Esophagus (tissue), 2 donors: ENCODE measurements around the gene KREMEN1. TPM values are rescaled to one million over a fixed set of nuclear protein-coding genes. Genes with fewer than 3 reads are reported as not detected.

Experiments used
- H3K27ac ChIP-seq, 2 donors: one replicate each; pipeline ENCODE4 v1.5.1; 2013; ENCODE audit warnings: low read depth in 2 of 2, mild to moderate bottlenecking in 2 of 2, inconsistent platforms in 1 of 2, low read length in 1 of 2, moderate library complexity in 1 of 2
- H3K27me3 ChIP-seq, 2 donors: one replicate each; pipeline ENCODE4 v1.6.1; 2013; ENCODE audit warnings: low read length in 2 of 2, control low read depth in 1 of 2, mild to moderate bottlenecking in 1 of 2; ENCODE audit not compliant: insufficient read depth in 2 of 2, control insufficient read depth in 1 of 2
- H3K36me3 ChIP-seq, 2 donors: one replicate each; pipeline ENCODE4 v1.6.1; 2013; ENCODE audit warnings: low read length in 1 of 2; ENCODE audit not compliant: control insufficient read depth in 2 of 2, insufficient read depth in 2 of 2
- H3K4me1 ChIP-seq, 2 donors: one replicate each; pipeline ENCODE4 v1.6.1; 2013; ENCODE audit warnings: low read length in 1 of 2; ENCODE audit not compliant: control insufficient read depth in 2 of 2, insufficient read depth in 2 of 2
- H3K4me3 ChIP-seq, 2 donors: one replicate each; pipeline ENCODE4 v1.5.1; 2013; ENCODE audit warnings: low read length in 2 of 2, mild to moderate bottlenecking in 2 of 2, low read depth in 1 of 2, moderate library complexity in 1 of 2
- H3K9me3 ChIP-seq, 2 donors: one replicate each; pipeline ENCODE4 v1.6.1; 2013; ENCODE audit warnings: mild to moderate bottlenecking in 2 of 2, low read depth in 1 of 2, low read length in 1 of 2, moderate library complexity in 1 of 2; ENCODE audit not compliant: control insufficient read depth in 2 of 2, insufficient read depth in 1 of 2
- WGBS, 2 donors: extraction: QIAGEN DNeasy Blood & Tissue Kit; methylation state at CpG; one replicate each; pipeline ENCODE4 v1.1.7; 2013; 5-methylcytosine and 5-hydroxymethylcytosine counted together
- polyA plus RNA-seq, 2 donors: library from polyadenylated mRNA; stranded (reverse); fragments of 200-250 nt; gene quantifications; one replicate each; pipeline ENCODE4 v1.2.3, GENCODE V29; 2013
- donor health status: healthy with polysubstance abuse.
- donor health status: Bipolar disorder and iron deficiency.

KREMEN1 gene
- polyA plus RNA-seq, 2 donors, result 29.1 to 31.4 TPM

DNA sequence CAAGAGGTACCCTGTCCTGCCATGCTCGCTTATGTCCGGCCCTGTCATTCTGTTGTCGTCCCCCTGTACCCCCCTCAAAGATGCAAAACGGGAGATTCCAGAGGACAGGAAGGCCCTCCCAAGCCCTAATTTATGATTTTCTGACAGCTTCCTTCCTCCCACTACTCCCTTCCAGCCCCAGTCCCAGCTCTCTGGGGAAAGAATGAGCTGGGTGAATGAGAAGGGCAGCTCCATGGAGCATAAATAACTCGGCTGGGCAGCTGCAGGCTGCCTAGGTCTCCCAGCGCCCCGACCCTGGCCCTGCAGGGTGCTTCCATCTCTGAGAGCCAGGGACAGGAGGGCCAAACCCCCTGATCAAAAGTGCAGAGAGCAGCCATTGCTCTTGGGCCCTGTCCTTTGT is 128.9 kb downstream of the KREMEN1 start:
- 68 to 81% methylated on average over 7 of the region's 7 CpGs for WGBS, 2 donors
- Histone ChIP-seq H3K4me1 (peaks cover 0 to 5% of the 10 kb centered on the region in 2 donors), H3K27ac (no peak overlapping the region), H3K36me3 (no peaks in the 10 kb centered on the region), H3K4me3 (no peak overlapping the region), H3K9me3 (no peaks in the 10 kb centered on the region), H3K27me3 (no peaks in the 10 kb centered on the region)

DNA sequence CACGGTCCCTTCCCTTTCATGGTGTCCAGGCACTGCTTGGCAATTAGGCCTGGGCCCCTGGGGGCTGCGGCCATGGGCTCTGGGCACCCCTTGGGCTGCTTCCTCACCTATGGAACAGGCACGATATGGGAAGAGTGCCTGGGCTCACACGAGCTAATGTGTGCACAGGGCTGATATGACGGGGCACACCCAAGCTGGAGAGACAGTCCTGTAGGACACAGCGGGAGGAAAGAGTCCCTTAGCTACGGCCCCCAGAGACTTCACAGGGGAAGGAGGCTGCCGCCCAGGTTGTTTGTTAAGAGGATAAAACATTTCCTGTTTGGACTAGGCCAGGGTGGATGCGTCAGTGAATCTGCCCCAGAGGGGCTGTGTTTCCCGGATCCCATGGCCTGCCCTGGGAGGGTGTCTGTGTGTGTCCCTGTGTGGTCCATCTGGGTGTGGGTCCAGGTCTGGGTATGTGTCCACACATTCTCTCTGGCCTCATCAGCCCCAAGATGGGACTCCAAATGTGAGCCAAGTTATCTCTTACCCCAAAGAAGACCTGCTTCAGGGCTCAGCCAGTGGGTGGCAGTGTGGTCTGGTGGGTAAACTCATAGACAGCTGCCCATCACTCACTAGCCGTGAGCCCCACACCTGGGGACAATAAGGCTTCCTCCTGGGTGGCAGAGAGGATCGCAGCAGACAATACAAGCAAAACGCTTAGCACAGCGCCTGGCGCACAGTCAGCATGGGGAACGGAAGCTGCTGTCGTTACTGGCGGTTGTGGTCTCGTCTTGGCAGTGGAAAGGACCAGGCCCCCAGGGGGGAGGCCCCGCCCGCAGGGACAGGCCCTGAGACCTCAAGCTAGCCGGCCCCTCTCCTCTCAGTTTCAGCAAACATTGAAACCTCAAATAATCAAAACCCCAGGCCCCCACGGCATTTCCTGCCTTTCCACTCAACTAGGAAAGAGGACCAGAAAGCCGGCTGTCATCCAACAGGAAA is 129.7 kb downstream of the KREMEN1 start:
- Histone ChIP-seq H3K4me1 (peaks cover 0 to 5% of the 10 kb centered on the region in 2 donors), H3K27ac (peak overlapping the region in 1 of 2 donors; percentile 47), H3K9me3 (no peaks in the 10 kb centered on the region), H3K4me3 (no peak overlapping the region), H3K36me3 (no peaks in the 10 kb centered on the region), H3K27me3 (no peaks in the 10 kb centered on the region)
- WGBS, 2 donors, result 51 to 54% methylated on average over 23 to 24 of the region's 24 CpGs

- 75 to 82% methylated on average over 9 of the region's 9 CpGs for WGBS, 2 donors
- no peak overlapping the region for H3K27ac ChIP-seq
These were observed 130.9 kb downstream of the KREMEN1 start for GRCh38 chr22:29203488-29204454.

DNA sequence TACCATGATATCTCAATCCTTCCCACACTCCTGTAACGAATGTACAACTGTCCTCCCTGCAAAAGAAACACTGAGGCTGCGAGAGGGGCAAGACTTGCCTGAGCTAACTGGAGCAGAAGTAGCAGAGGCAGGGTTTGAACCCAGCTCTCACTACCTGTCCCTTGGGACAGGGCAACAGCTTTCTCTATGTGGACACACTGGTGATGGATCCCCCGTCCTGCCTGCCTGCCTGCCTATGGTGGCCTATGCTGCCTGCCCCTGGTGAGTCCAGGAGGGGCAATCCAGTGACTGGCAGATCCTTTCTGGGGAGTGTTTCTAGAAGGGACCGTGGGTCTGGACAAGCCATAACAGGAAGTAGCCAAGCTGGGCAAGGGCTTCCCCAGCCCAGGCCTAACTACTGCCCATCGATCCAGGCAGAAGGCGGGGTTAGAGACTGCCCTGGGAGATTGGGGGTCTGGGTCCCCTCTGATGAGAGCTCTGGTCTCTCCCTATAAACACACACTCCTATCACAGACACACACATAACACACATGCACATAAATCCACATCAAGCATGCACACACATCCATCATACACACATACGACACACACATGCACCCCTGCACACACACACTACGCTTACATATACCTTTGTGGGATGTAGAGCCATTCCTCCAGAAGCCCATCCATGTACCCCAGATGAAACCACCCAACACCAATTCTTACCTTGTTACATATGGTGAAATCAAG is 131.8 kb downstream of the KREMEN1 start:
- peaks cover 0 to 5% of the 10 kb centered on the region in 2 donors for H3K4me1 ChIP-seq
- 75 to 79% methylated on average over 8 of the region's 8 CpGs for WGBS, 2 donors
- H3K9me3 ChIP-seq, result no peaks in the 10 kb centered on the region
- H3K27ac ChIP-seq, result no peak overlapping the region
- H3K36me3 ChIP-seq, result no peaks in the 10 kb centered on the region
- no peaks in the 10 kb centered on the region for H3K27me3 ChIP-seq
- no peak overlapping the region for H3K4me3 ChIP-seq

More at GRCh38 chr22:29203488-29204454, 130.9 kb downstream of the KREMEN1 start:
- Histone ChIP-seq H3K27me3 (no peaks in the 10 kb centered on the region), H3K36me3 (no peaks in the 10 kb centered on the region), H3K4me1 (peaks cover 0 to 5% of the 10 kb centered on the region in 2 donors), H3K4me3 (no peak overlapping the region), H3K9me3 (no peaks in the 10 kb centered on the region)

- H3K27ac ChIP-seq, result no peak overlapping the region
- peaks cover 0 to 5% of the 10 kb centered on the region in 2 donors for H3K4me1 ChIP-seq
- no peaks in the 10 kb centered on the region for H3K36me3 ChIP-seq
- WGBS, 2 donors, result 65% methylated on average over 11 of the region's 11 CpGs
- H3K27me3 ChIP-seq, result no peaks in the 10 kb centered on the region
- H3K9me3 ChIP-seq, result no peaks in the 10 kb centered on the region
- peak overlapping the region; percentile 16 to 43 for H3K4me3 ChIP-seq
These were observed 132.4 kb downstream of the KREMEN1 start for GRCh38 chr22:29205252-29205593.

DNA sequence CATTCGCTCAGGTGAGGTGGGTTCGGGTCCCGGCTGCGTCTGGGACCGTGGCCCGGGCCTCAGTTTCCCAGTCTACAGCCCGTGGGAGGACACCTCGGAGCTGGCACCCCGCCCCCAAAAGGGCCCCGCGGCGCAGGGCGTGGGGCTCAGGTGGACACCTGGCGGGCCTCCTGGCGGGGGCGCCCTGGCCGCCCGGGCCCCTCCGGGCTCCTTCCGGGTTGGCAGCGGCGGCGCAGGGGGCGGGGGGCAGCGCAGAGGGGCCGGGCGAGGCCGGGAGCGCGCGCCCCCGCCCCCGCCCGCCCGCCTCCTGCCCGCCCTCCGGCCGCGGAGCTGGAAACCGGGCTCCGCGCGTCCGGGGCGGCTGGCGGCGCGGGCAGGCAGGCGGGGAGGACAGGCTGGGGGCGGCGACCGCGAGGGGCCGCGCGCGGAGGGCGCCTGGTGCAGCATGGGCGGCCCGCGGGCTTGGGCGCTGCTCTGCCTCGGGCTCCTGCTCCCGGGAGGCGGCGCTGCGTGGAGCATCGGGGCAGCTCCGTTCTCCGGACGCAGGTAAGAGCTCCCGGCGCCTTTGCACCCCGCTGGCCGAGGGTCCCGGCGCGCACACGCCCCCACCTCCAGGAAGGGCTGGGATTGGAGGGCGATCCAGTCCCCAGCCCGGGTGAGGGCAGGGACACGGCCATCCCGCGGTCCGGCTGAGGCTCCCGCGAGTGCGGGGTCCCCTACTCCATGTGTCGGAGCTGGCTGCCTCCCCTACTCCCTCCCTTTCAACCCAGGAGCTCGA is 132.9 kb downstream of the KREMEN1 start, which contains the start of gene EMID1:
TSS of gene EMID1 (plus strand) at position 303 of the 778 bp plus-strand sequence. CDS start at position 446, 143 bp downstream.
- H3K9me3 ChIP-seq, result no peaks in the 10 kb centered on the region
- H3K4me3 ChIP-seq, result peak within 1 kb of the TSS; percentile 39 to 43
- no peaks in the 10 kb centered on the region for H3K27me3 ChIP-seq
- 1 to 3% methylated on average over 57 to 90 of the region's 90 CpGs for WGBS, 2 donors
- H3K27ac ChIP-seq, result no peak within 1 kb of the TSS
- no peaks in the 10 kb centered on the region for H3K36me3 ChIP-seq
- peaks cover 0 to 5% of the 10 kb centered on the region in 2 donors for H3K4me1 ChIP-seq

DNA sequence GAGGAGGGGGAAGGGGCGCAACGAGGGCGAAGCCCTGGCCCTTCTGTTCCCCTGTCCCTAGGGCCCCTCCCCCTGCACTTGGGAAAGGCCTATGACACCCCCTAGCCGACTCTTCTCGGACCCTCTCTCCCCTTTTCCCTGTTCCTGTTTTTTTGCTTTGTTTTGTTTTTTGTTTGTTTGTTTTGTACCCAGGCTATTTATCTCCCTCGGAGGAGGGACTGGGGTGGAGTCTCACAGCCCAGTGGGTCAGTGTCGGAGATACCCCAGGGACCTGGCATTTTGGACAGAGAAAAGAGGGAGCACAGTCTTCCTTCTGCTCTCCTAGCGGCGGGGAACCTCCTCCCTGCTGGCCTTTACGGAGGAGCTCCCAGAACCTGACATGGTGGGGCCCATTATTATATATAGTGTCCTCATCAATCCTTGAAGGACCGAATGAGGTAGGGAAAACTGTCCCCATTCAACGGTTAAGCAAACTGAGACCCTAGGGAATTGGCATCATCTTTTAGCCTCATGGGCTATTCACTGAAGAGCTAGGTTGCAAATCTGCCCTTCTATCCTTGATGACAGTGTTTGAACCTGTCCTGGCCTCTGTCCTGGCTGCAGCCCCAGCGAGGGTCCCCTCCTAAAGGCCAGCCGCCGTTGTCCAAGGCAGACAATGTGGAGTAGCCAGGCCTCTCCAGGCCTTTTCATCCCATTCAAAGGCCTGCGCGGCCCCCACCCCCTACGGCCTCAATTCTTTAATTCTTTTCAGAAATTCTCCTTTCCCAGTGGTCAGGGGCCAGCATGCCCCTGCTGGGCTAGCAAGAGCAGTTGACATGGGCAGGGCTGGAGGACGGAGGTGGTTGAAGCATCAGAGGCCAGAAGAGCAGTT is 133.8 kb downstream of the KREMEN1 start:
- Histone ChIP-seq H3K4me3 (peak overlapping the region; percentile 39 to 43), H3K36me3 (no peaks in the 10 kb centered on the region), H3K4me1 (peaks cover 0 to 9% of the 10 kb centered on the region in 2 donors), H3K27ac (no peak overlapping the region), H3K9me3 (no peaks in the 10 kb centered on the region), H3K27me3 (no peaks in the 10 kb centered on the region)
- WGBS, 2 donors, result 55 to 63% methylated on average over 16 to 19 of the region's 19 CpGs

DNA sequence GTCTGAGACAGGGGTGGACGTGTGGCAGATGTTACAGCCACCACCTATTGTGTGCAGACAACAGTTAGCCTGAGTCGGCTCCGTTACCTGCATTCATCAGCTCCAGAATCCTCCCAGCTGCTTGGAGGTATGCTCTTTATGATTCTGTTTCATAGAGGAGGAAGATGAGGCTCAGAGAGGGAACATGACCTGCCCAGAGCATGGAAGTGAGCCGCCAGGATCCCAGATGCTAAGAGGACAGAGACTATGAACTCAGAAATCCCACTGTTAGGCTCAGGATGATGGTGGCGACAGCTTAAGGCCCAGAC is 134.4 kb downstream of the KREMEN1 start:
- H3K4me3 ChIP-seq, result no peak overlapping the region
- H3K9me3 ChIP-seq, result no peaks in the 10 kb centered on the region
- peaks cover 0 to 4% of the 10 kb centered on the region in 2 donors for H3K4me1 ChIP-seq
- no peak overlapping the region for H3K27ac ChIP-seq
- no peaks in the 10 kb centered on the region for H3K36me3 ChIP-seq
- 90 to 93% methylated on average over 5 of the region's 5 CpGs for WGBS, 2 donors
- no peaks in the 10 kb centered on the region for H3K27me3 ChIP-seq
